OCI-LY7 (cell line): Measurements from ENCODE around the gene SCN4A. TPM values are rescaled to one million over a fixed set of nuclear protein-coding genes. Genes with fewer than 3 reads are reported as not detected.

Experiments
- BruUV-seq: library from RNA; stranded (reverse); fragments of 400-500 nt; replicated peaks from 2 replicates; lab custom pipeline; 2021; lab: Mats Ljungman, UMichigan
- CTCF ChIA-PET: fragments of 300-600 bp; sonication (Branson Sonifier 250); formaldehyde crosslinking; loops from one replicate; lab custom pipeline; 2022; ENCODE audit warnings: antibody characterized with exemption; ENCODE audit not compliant: unreplicated experiment; lab: Charles Lee
- POLR2A ChIA-PET: fragments of 300-600 bp; sonication (Branson Sonifier 250); formaldehyde crosslinking; loops from one replicate; lab custom pipeline; 2022; ENCODE audit warnings: antibody characterized with exemption; lab: Charles Lee
- DNase-seq: peaks from one replicate; pipeline ENCODE4 v3.0.0-alpha.2; 2015; ENCODE audit warnings: low spot score
- H2AFZ ChIP-seq: fragments of 200-600 bp; sonication (generic), shearing (Covaris generic); 2 replicates; pipeline ENCODE4 v1.6.1; 2014; ENCODE audit warnings: mild to moderate bottlenecking, antibody characterized with exemption, low read length, moderate library complexity
- H3K27ac ChIP-seq: fragments of 200-600 bp; sonication (generic); 2 replicates; pipeline ENCODE4 v1.5.1; 2014; ENCODE audit warnings: mixed run types, low read depth, mild to moderate bottlenecking, moderate library complexity, low read length, inconsistent platforms; ENCODE audit not compliant: poor library complexity, severe bottlenecking
- H3K36me3 ChIP-seq: fragments of 200-600 bp; sonication (generic); 2 replicates; pipeline ENCODE4 v1.6.1; 2014; ENCODE audit warnings: mild to moderate bottlenecking, antibody characterized with exemption, low read length, moderate library complexity, mixed read lengths; ENCODE audit not compliant: insufficient read depth
- H3K4me1 ChIP-seq: fragments of 200-600 bp; sonication (generic); 2 replicates; pipeline ENCODE4 v1.5.1; 2014; ENCODE audit warnings: mild to moderate bottlenecking, low read length; ENCODE audit not compliant: insufficient read depth, poor library complexity, severe bottlenecking
- H3K4me2 ChIP-seq: fragments of 200-600 bp; sonication (generic); 2 replicates; pipeline ENCODE4 v1.6.1; 2014; ENCODE audit warnings: mild to moderate bottlenecking, low read length
- H3K4me3 ChIP-seq: fragments of 200-600 bp; sonication (generic); 2 replicates; pipeline ENCODE4 v1.5.1; 2014; ENCODE audit warnings: mild to moderate bottlenecking, low read depth, low read length; ENCODE audit not compliant: poor library complexity, severe bottlenecking
- H3K79me2 ChIP-seq: fragments of 200-600 bp; sonication (generic); 2 replicates; pipeline ENCODE4 v1.6.1; 2016; ENCODE audit warnings: low read depth, mild to moderate bottlenecking, low read length, moderate library complexity, mixed read lengths; ENCODE audit not compliant: insufficient read depth
- H3K9me2 ChIP-seq: fragments of 200-600 bp; sonication (generic); 2 replicates; pipeline ENCODE4 v1.6.1; 2016; ENCODE audit warnings: mild to moderate bottlenecking, low read length, mixed read lengths; ENCODE audit not compliant: insufficient read depth
- H3K9me3 ChIP-seq: fragments of 200-600 bp; sonication (generic); 2 replicates; pipeline ENCODE4 v1.6.1; 2014; ENCODE audit warnings: mild to moderate bottlenecking, mixed run types, low read length, mixed read lengths
- H4K20me1 ChIP-seq: fragments of 200-600 bp; sonication (generic); 2 replicates; pipeline ENCODE4 v1.6.1; 2014; ENCODE audit warnings: mild to moderate bottlenecking, antibody characterized with exemption, low read length, moderate library complexity, mixed read lengths; ENCODE audit not compliant: insufficient read depth
- EZH2phosphoT487 ChIP-seq: fragments of 200-600 bp; sonication (generic); IDR thresholded peaks from 2 replicates; pipeline ENCODE4 v1.6.1; 2018; ENCODE audit warnings: low read depth, borderline replicate concordance, mild to moderate bottlenecking, mixed run types, antibody characterized with exemption, low read length, moderate library complexity, mixed read lengths
- intact Hi-C: fragments of 100-400 bp; cut with micrococcal nuclease; formaldehyde crosslinking; loops from one replicate; pipeline ENCODE4 v1.10.0; 2022; ENCODE audit not compliant: unreplicated experiment
- total RNA-seq, 2 experiments: library from RNA; depleted of rRNA in 1 of 2; stranded (reverse); fragments of >200 nt in 1 of 2; shearing (Covaris generic) in 1 of 2; gene quantifications; 2 replicates each; pipeline ENCODE4 v1.2.3, GENCODE V29; 2014 to 2022
- TF ChIP-seq, protein P1 (sequence below): fragments of 200-600 bp; sonication (generic); conservative IDR thresholded peaks from 2 replicates; pipeline ENCODE4 v1.5.1; 2014; ENCODE audit warnings: mild to moderate bottlenecking, antibody characterized with exemption, low read length, moderate library complexity, mixed read lengths

Gene SCN4A
- total RNA-seq, 2 experiments from 2014 or later, result 6.4 to 9.0 TPM

DNA sequence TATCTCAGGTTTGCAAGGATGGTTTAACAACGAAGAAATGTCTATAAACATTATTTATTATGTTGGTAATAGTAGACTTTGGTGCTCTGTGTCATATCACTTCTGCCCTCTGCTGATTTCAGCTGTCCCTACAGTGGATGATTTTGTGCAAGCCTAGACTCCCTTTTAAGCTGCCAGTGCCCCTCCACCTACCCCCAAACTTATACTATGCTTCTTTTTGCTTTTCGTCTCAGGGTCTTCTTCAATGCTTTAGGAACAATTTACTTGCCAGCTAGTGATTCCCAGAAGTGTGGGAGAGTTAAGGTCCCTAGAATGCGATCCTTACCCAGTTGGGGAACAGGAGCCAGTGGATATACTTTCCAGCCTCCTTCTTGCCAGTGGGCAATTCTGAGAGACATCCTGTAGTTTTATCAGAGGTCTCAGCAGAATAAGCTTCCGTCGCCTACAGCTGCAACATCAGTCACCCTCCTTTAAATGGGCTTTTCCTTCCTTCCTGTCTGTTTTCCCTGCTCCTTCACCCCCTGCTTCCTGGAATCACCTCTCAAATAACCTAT, 43.6 kb upstream of the SCN4A start:
- H3K4me3 ChIP-seq, result peak overlapping the region; percentile 79
- intact Hi-C loops, result no loop called here
- H3K79me2 ChIP-seq, result peaks cover 89% of the 10 kb centered on the region
- H3K9me2 ChIP-seq, result no peaks in the 10 kb centered on the region
- peak overlapping the region; percentile 78 for H3K27ac ChIP-seq
- TF ChIP-seq, protein P1, sequence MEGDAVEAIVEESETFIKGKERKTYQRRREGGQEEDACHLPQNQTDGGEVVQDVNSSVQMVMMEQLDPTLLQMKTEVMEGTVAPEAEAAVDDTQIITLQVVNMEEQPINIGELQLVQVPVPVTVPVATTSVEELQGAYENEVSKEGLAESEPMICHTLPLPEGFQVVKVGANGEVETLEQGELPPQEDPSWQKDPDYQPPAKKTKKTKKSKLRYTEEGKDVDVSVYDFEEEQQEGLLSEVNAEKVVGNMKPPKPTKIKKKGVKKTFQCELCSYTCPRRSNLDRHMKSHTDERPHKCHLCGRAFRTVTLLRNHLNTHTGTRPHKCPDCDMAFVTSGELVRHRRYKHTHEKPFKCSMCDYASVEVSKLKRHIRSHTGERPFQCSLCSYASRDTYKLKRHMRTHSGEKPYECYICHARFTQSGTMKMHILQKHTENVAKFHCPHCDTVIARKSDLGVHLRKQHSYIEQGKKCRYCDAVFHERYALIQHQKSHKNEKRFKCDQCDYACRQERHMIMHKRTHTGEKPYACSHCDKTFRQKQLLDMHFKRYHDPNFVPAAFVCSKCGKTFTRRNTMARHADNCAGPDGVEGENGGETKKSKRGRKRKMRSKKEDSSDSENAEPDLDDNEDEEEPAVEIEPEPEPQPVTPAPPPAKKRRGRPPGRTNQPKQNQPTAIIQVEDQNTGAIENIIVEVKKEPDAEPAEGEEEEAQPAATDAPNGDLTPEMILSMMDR, result peak; percentile 82
- TF ChIP-seq EZH2phosphoT487, result no peak
- BruUV-seq, result TSS peak; percentile 2
- DNase-seq, result peak; percentile 49
- ChIA-PET POLR2A (interaction anchor here (0.5 to 1.5 kb wide), 7 partner anchors 9 to 1960 kb away, joined by 3 to 5 read pairs (median 3); partner anchors contain the start of gene ERN1), CTCF (interaction anchor here (0.5 to 0.8 kb wide), 4 partner anchors 12 to 490 kb away, joined by 3 to 8 read pairs (median 4); partner anchors contain the start of gene CEP95)
- H3K9me3 ChIP-seq, result no peaks in the 10 kb centered on the region
- H4K20me1 ChIP-seq, result no peaks in the 10 kb centered on the region
- no peak overlapping the region for H2AFZ ChIP-seq
- H3K4me2 ChIP-seq, result peak overlapping the region; percentile 82
- peaks cover 60% of the 10 kb centered on the region for H3K4me1 ChIP-seq
- peaks cover 25% of the 10 kb centered on the region for H3K36me3 ChIP-seq

DNA sequence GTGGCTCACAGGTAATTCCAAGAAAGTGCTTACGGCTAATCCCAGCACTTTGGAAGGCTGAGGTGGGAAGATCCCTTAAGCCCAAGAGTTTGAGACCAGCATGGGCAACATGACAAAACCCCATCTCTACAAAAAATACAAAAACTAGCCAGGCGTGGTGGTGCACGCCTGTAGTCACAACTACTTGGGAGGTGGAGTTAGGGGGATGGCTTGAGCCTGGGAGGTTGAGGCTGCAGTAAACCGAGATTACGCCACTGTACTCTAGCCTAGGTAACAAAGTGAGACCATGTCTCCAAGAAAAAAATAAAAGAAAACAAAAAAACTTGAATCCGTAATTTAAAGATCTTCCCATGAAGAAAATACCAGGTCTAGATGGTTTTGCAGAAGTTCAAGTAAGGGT, 42.7 kb upstream of the SCN4A start:
- Histone ChIP-seq H3K9me2 (no peaks in the 10 kb centered on the region), H3K79me2 (peaks cover 98% of the 10 kb centered on the region), H3K4me2 (peak overlapping the region; percentile 82), H2AFZ (no peak overlapping the region), H3K27ac (peak overlapping the region; percentile 78), H3K9me3 (no peaks in the 10 kb centered on the region), H3K4me3 (peak overlapping the region; percentile 79), H4K20me1 (no peaks in the 10 kb centered on the region), H3K36me3 (peaks cover 34% of the 10 kb centered on the region), H3K4me1 (peaks cover 56% of the 10 kb centered on the region)
- TF ChIP-seq, protein P1, result no peak
- no peak for TF ChIP-seq EZH2phosphoT487
- intact Hi-C loops, result no loop called here
- ChIA-PET POLR2A (no interaction called here), CTCF (no interaction called here)
- no peak for DNase-seq
- no TSS peak for BruUV-seq
